Peyer's patch (tissue), 4 donors: ENCODE measurements around the gene KMT2E. TPM values are rescaled to one million over a fixed set of nuclear protein-coding genes. Genes with fewer than 3 reads are reported as not detected.

Experiments
- DNase-seq, 3 donors: peaks; one replicate each; pipeline ENCODE4 v3.0.0-alpha.2; 2017 to 2019
- H3K27ac ChIP-seq, 4 donors: fragments of 200-600 bp; sonication (generic); one replicate each; pipeline ENCODE4 v1.5.1; 2016 to 2019
- H3K27me3 ChIP-seq, 2 donors: fragments of 200-600 bp; sonication (generic); one replicate each; pipeline ENCODE4 v1.5.1; 2019
- H3K36me3 ChIP-seq, 3 donors: fragments of 200-600 bp; sonication (generic); one replicate each; pipeline ENCODE4 v1.5.1; 2016 to 2019
- H3K4me1 ChIP-seq, 4 donors: fragments of 200-600 bp; sonication (generic); one replicate each; pipeline ENCODE4 v1.5.1; 2016 to 2019
- H3K4me3 ChIP-seq, 4 donors: fragments of 200-600 bp; sonication (generic); 1 replicate in 3 of 4; 2 replicates in 1 of 4; pipeline ENCODE4 v1.5.1; 2016 to 2019; ENCODE audit warnings: mild to moderate bottlenecking in 1 of 4
- H3K9me3 ChIP-seq, 4 donors: fragments of 200-600 bp; sonication (generic); one replicate each; pipeline ENCODE4 v1.5.1; 2016 to 2019; ENCODE audit warnings: mild to moderate bottlenecking in 1 of 4
- POLR2A ChIP-seq, 2 donors: fragments of 450-650 bp; IDR thresholded peaks; one replicate each; pipeline ENCODE4 v1.5.1; 2017; ENCODE audit warnings: antibody characterized with exemption in 2 of 2, mild to moderate bottlenecking in 2 of 2, moderate library complexity in 2 of 2
- total RNA-seq, 4 donors: library from RNA; depleted of rRNA; stranded (reverse); fragments of >200 nt; gene quantifications; one replicate each; pipeline ENCODE4 v1.1.0, GENCODE V29; 2016
- TF ChIP-seq, protein P1 (sequence below), 6 experiments: fragments of 450-650 bp in 4 of 6; fragments of 200-600 bp in 2 of 6; sonication (generic) in 1 of 6; IDR thresholded peaks; one replicate each; pipeline ENCODE4 v1.5.1; 2017 to 2019; ENCODE audit warnings: antibody characterized with exemption in 6 of 6, mild to moderate bottlenecking in 3 of 6, moderate library complexity in 1 of 6

Gene KMT2E
- total RNA-seq, 4 donors from 2014 or later, result 88.6 to 170 (median 130) TPM

DNA sequence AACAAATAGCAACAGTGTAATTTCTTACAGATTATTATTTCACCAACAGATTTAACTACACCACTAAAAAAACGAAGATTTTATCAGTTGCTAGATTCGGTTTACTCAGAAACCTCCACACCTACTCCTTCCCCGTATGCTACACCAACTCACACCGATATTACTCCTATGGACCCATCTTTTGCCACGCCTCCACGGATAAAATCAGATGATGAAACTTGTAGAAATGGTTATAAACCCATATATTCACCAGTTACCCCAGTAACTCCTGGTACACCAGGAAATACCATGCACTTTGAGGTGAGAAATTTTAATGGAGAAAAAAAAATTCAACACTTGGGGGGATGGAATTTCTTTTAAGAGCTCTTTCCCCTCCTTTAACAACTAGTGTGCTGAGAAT is 92.5 kb downstream of the KMT2E start:
- no peak for TF ChIP-seq POLR2A (IDR thresholded peaks at IDR 0.05)
- TF ChIP-seq, protein P1, sequence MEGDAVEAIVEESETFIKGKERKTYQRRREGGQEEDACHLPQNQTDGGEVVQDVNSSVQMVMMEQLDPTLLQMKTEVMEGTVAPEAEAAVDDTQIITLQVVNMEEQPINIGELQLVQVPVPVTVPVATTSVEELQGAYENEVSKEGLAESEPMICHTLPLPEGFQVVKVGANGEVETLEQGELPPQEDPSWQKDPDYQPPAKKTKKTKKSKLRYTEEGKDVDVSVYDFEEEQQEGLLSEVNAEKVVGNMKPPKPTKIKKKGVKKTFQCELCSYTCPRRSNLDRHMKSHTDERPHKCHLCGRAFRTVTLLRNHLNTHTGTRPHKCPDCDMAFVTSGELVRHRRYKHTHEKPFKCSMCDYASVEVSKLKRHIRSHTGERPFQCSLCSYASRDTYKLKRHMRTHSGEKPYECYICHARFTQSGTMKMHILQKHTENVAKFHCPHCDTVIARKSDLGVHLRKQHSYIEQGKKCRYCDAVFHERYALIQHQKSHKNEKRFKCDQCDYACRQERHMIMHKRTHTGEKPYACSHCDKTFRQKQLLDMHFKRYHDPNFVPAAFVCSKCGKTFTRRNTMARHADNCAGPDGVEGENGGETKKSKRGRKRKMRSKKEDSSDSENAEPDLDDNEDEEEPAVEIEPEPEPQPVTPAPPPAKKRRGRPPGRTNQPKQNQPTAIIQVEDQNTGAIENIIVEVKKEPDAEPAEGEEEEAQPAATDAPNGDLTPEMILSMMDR (IDR thresholded peaks at IDR 0.05), result no peak
- H3K4me1 ChIP-seq, result no peaks in the 10 kb centered on the region
- no peak overlapping the region for H3K4me3 ChIP-seq
- no peak for DNase-seq
- no peaks in the 10 kb centered on the region for H3K27me3 ChIP-seq
- no peak overlapping the region for H3K27ac ChIP-seq
- peaks cover 0 to 89% (median 0%) of the 10 kb centered on the region in 3 donors for H3K36me3 ChIP-seq
- H3K9me3 ChIP-seq, result no peaks in the 10 kb centered on the region

DNA sequence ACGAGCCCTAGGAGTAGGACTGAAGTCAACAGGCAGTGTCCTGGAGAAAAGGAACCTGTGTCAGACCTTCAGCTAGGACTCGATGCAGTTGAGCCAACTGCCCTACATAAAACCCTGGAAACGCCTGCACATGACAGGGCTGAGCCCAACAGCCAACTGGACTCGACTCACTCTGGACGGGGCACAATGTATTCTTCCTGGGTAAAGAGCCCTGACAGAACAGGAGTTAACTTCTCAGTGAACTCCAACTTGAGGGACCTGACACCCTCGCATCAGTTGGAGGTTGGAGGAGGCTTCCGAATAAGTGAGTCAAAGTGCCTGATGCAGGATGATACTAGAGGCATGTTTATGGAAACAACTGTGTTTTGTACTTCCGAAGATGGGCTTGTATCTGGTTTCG is 93.5 kb downstream of the KMT2E start:
- no peak for TF ChIP-seq POLR2A (IDR thresholded peaks at IDR 0.05)
- TF ChIP-seq, protein P1 (IDR thresholded peaks at IDR 0.05), result no peak
- no peak overlapping the region for H3K4me3 ChIP-seq
- H3K27me3 ChIP-seq, result no peaks in the 10 kb centered on the region
- H3K9me3 ChIP-seq, result no peaks in the 10 kb centered on the region
- H3K36me3 ChIP-seq, result peaks cover 0 to 98% (median 0%) of the 10 kb centered on the region in 3 donors
- H3K4me1 ChIP-seq, result no peaks in the 10 kb centered on the region
- no peak overlapping the region for H3K27ac ChIP-seq
- no peak for DNase-seq

DNA sequence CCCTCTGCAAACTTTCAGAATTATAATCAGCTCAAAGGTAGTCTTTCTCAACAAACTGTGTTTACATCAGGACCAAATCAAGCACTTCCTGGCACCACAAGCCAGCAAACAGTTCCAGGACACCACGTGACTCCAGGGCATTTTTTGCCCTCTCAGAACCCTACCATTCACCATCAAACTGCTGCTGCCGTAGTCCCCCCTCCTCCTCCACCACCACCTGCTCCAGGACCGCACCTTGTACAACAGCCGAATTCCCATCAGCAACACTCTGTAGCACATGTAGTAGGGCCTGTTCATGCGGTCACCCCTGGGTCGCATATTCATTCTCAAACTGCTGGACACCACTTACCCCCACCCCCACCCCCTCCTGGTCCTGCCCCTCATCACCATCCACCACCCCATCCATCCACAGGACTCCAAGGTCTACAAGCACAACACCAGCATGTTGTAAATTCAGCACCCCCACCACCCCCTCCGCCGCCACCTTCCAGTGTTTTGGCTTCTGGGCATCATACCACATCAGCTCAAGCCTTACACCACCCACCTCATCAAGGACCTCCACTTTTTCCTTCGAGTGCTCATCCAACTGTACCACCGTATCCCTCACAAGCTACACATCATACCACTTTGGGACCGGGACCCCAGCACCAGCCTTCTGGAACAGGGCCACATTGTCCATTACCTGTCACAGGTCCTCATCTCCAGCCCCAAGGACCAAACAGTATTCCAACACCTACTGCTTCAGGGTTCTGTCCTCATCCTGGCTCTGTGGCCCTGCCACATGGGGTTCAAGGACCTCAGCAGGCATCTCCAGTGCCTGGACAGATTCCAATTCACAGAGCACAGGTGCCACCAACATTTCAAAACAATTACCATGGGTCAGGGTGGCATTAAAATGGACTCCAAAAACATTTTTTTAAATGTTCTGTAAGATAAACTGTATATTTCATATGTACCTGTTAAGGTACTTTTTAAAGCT is 98.7 kb downstream of the KMT2E start:
- DNase-seq, result no peak
- Histone ChIP-seq H3K4me3 (no peak overlapping the region), H3K27ac (no peak overlapping the region), H3K9me3 (no peaks in the 10 kb centered on the region), H3K36me3 (peaks cover 0 to 86% (median 0%) of the 10 kb centered on the region in 3 donors), H3K4me1 (no peaks in the 10 kb centered on the region), H3K27me3 (no peaks in the 10 kb centered on the region)
- TF ChIP-seq, protein P1 (IDR thresholded peaks at IDR 0.05), result no peak

DNA sequence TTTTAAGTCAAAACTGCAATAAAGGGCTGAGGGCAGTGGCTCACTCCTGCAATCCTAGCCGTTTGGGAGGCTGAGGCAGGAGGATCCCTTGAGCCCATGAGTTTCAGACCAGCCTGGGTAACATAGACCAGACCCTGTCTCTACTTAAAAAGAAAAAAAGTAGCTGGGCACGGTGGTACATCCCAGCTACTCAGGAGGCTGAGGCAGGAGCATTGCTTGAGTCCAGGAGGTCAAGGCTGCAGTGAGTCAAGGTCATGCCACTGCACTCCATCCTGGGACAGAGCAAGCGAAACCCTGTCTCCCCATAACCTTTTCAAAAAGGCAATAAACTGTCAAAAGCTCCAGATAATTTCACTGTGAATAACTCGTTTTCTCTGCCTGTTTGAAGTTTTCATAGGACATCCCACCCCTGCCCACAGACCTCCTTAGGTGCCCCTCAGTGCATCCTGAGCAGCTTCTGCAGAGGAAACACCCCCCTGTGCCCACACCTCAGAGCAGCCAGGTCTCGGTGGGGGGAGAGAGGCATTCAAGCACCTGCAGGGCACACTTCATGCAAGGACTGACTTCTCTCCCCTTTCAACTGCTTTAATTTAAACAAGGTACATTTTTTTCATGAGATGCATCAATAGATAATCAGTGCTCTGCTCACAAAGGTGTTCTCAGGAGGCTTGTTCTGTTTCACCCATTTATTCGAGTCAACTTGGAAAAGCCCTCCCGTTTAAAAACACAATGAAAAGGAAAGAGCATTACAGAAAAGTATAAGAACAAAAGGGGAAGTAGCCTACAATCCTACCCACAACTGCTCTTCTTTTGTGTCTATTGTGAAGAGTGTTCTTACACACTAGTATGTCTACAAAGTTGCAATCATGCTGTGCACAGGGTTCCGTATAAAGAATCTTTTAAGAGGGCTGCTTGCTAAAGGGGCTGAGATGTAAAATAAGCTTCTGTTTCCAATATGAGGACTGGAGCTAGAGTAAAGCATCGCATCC is 104.9 kb downstream of the KMT2E start:
- no peak overlapping the region for H3K4me3 ChIP-seq
- H3K36me3 ChIP-seq, result peaks cover 0 to 26% (median 0%) of the 10 kb centered on the region in 3 donors
- DNase-seq, result no peak
- no peaks in the 10 kb centered on the region for H3K4me1 ChIP-seq
- TF ChIP-seq, protein P1 (IDR thresholded peaks at IDR 0.05), result no peak
- no peak for TF ChIP-seq POLR2A (IDR thresholded peaks at IDR 0.05)
- no peaks in the 10 kb centered on the region for H3K27me3 ChIP-seq
- no peaks in the 10 kb centered on the region for H3K9me3 ChIP-seq
- H3K27ac ChIP-seq, result no peak overlapping the region

DNA sequence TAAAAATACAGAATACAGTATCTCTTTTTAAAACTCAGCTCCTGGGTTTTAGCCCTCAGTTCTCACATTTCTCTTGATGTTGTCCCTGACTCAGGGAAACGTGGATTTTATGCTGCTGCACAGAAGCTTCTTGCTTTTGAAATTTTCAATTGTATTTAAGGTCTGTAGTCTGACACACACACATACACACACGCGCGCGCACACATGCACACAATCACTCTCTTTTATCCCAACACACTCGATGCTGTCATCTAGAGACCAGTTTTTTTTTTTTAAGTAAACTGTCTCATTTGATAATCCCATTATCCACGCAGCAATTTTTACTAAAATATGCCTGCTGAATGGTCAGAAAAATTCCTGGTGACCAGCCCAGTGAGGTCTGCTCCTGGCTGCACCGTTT is 108.6 kb downstream of the KMT2E start:
- no peak for TF ChIP-seq POLR2A (IDR thresholded peaks at IDR 0.05)
- TF ChIP-seq, protein P1 (IDR thresholded peaks at IDR 0.05), result no peak
- DNase-seq, result no peak
- Histone ChIP-seq H3K27ac (no peak overlapping the region), H3K4me3 (no peak overlapping the region), H3K4me1 (no peaks in the 10 kb centered on the region), H3K27me3 (no peaks in the 10 kb centered on the region), H3K36me3 (peaks cover 0 to 29% (median 0%) of the 10 kb centered on the region in 3 donors), H3K9me3 (no peaks in the 10 kb centered on the region)
